Suprapubic skin (tissue), 3 donors: ENCODE data around the gene OR8B4.

ENCODE experiments used
- POLR2A ChIP-seq, 2 donors: fragments of 450-650 bp; IDR thresholded peaks; one replicate each; pipeline ENCODE4 v1.6.1; 2017; ENCODE audit warnings: antibody characterized with exemption in 2 of 2, mild to moderate bottlenecking in 2 of 2, moderate library complexity in 2 of 2
- TF ChIP-seq, protein P1 (sequence below), 2 donors: fragments of 200-600 bp in 1 of 2; fragments of 450-650 bp in 1 of 2; sonication (generic) in 1 of 2; IDR thresholded peaks; one replicate each; pipeline ENCODE4 v1.5.1; 2016 to 2019; ENCODE audit warnings: antibody characterized with exemption in 2 of 2, mild to moderate bottlenecking in 1 of 2, moderate library complexity in 1 of 2

DNA sequence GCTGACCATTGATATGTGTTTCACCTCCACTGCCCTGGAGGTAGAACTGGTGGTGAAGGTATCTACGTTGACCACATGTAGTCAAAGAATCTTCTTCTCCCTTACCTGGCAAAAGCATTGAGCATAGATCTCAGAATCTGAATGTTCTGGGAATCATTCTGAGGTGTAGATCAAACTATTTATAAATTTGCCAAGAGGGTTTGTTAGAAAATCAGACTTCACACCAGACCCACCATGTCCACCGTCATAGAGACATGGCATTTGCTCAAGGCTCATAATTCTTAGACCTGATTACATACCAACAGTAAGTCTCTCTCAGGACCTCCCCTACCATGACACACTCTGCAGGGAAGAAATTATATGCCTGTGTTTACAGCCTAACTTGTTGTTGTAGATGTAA lies 40.3 kb downstream of the OR8B4 start, which contains the start of gene OR8B2:
- TF ChIP-seq POLR2A (IDR thresholded peaks at IDR 0.05): no peak
- TF ChIP-seq, protein P1, sequence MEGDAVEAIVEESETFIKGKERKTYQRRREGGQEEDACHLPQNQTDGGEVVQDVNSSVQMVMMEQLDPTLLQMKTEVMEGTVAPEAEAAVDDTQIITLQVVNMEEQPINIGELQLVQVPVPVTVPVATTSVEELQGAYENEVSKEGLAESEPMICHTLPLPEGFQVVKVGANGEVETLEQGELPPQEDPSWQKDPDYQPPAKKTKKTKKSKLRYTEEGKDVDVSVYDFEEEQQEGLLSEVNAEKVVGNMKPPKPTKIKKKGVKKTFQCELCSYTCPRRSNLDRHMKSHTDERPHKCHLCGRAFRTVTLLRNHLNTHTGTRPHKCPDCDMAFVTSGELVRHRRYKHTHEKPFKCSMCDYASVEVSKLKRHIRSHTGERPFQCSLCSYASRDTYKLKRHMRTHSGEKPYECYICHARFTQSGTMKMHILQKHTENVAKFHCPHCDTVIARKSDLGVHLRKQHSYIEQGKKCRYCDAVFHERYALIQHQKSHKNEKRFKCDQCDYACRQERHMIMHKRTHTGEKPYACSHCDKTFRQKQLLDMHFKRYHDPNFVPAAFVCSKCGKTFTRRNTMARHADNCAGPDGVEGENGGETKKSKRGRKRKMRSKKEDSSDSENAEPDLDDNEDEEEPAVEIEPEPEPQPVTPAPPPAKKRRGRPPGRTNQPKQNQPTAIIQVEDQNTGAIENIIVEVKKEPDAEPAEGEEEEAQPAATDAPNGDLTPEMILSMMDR (IDR thresholded peaks at IDR 0.05): no peak
